ENCODE data around the gene ANKMY1.

DNA sequence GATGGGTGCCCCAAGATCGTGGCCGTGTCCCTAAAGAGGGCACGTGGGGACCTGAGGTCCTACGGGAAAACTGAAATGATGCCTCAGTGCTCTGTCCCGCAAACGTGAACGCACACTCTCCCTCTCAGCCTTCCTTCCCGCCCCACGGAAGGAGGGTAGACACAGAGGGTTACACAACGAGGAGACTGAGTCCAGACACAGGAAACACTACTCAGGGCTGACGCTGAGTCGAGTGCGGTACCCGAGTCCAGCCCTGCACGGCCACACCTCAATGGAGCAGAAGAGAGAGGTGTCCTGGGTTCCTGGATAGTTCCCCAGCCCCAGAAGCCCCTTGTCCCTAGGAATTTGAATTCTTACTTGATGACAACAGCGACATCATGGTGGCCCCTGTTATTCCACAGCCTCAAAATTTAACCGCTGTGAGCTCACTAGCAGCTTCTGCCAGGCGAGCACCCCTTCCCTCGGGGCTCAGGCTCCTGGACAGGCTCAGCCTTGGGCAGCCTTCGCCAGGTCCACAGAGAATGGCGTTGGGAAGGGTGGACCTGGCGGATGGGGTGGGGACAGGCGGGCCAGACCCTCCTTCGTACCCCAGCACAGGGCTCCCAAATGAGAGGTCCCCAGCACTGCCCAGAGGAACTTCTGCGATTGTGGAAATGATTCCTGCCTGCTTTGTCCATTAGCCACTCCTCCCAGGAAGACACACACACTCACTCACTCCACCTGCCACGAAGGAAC lies 9.5 kb upstream of the ANKMY1 start:
- TF ChIP-seq, protein P1, sequence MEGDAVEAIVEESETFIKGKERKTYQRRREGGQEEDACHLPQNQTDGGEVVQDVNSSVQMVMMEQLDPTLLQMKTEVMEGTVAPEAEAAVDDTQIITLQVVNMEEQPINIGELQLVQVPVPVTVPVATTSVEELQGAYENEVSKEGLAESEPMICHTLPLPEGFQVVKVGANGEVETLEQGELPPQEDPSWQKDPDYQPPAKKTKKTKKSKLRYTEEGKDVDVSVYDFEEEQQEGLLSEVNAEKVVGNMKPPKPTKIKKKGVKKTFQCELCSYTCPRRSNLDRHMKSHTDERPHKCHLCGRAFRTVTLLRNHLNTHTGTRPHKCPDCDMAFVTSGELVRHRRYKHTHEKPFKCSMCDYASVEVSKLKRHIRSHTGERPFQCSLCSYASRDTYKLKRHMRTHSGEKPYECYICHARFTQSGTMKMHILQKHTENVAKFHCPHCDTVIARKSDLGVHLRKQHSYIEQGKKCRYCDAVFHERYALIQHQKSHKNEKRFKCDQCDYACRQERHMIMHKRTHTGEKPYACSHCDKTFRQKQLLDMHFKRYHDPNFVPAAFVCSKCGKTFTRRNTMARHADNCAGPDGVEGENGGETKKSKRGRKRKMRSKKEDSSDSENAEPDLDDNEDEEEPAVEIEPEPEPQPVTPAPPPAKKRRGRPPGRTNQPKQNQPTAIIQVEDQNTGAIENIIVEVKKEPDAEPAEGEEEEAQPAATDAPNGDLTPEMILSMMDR (IDR thresholded peaks at IDR 0.05; ENCODE audit: poor library complexity): no peak
- no peak for TF ChIP-seq EZH2phosphoT487 (IDR thresholded peaks at IDR 0.05; ENCODE audit: low read depth, severe bottlenecking, unreplicated experiment)

Data from hepatocyte (in vitro differentiated cells).